T follicular helper cell (primary cell): ENCODE measurements around the gene STRIT1.

Experiments used
- DNase-seq: peaks from one replicate; pipeline ENCODE4 v3.0.0-alpha.2; 2020; ENCODE audit warnings: low read depth
- total RNA-seq, 2 experiments: gene quantifications; one replicate each; lab custom pipeline; 2026; lab: John Stamatoyannopoulos, UW

Gene STRIT1
- 0 reads per million in 2 experiments for total RNA-seq

GRCh38 chr3:155293516-155293915 lies at the start of gene STRIT1:
TSS of gene STRIT1 (minus strand) at chr3:155293683.
- no peak for DNase-seq

- no peak for DNase-seq
These were observed 48.9 kb upstream of the STRIT1 start for GRCh38 chr3:155342344-155342743.

- no peak for DNase-seq
These were observed 45.6 kb upstream of the STRIT1 start for GRCh38 chr3:155339052-155339451.

GRCh38 chr3:155335724-155336354 lies 42.4 kb upstream of the STRIT1 start:
- no peak for DNase-seq

GRCh38 chr3:155334914-155335723 lies 41.6 kb upstream of the STRIT1 start:
- DNase-seq: no peak

GRCh38 chr3:155334215-155334913 lies 40.9 kb upstream of the STRIT1 start:
- DNase-seq: no peak

GRCh38 chr3:155332716-155333115 lies 39.2 kb upstream of the STRIT1 start:
- no peak for DNase-seq

GRCh38 chr3:155331078-155331477 lies 37.6 kb upstream of the STRIT1 start:
- DNase-seq: no peak

- no peak for DNase-seq
These were observed 36.9 kb upstream of the STRIT1 start for GRCh38 chr3:155330370-155330769.

- no peak for DNase-seq
These were observed 36.1 kb upstream of the STRIT1 start for GRCh38 chr3:155329513-155330048.

- DNase-seq: no peak
These were observed 34.4 kb upstream of the STRIT1 start for GRCh38 chr3:155327871-155328270.

- no peak for DNase-seq
These were observed 33.9 kb upstream of the STRIT1 start for GRCh38 chr3:155327430-155327829.

- no peak for DNase-seq
These were observed 33.4 kb upstream of the STRIT1 start for GRCh38 chr3:155326901-155327300.

- DNase-seq: no peak
These were observed 32.8 kb upstream of the STRIT1 start for GRCh38 chr3:155326244-155326643.

GRCh38 chr3:155325263-155325835 lies 31.9 kb upstream of the STRIT1 start:
- DNase-seq: no peak

GRCh38 chr3:155323063-155323666 lies 29.7 kb upstream of the STRIT1 start:
- DNase-seq: no peak

GRCh38 chr3:155321418-155321817 lies 27.9 kb upstream of the STRIT1 start:
- no peak for DNase-seq

GRCh38 chr3:155320934-155321333 lies 27.5 kb upstream of the STRIT1 start:
- no peak for DNase-seq

GRCh38 chr3:155318740-155319139 lies 25.3 kb upstream of the STRIT1 start:
- no peak for DNase-seq

GRCh38 chr3:155317211-155317610 lies 23.7 kb upstream of the STRIT1 start:
- no peak for DNase-seq

- DNase-seq: no peak
These were observed 22.9 kb upstream of the STRIT1 start for GRCh38 chr3:155316426-155316825.

GRCh38 chr3:155313916-155314315 lies 20.4 kb upstream of the STRIT1 start:
- no peak for DNase-seq
